SK-N-SH (cell line): ENCODE measurements around the gene UNC45A. TPM values are rescaled to one million over a fixed set of nuclear protein-coding genes. Genes with fewer than 3 reads are reported as not detected.
"Not testable (repeated sequence)": the region's sequence is repeated elsewhere in the genome, so short reads cannot be mapped to it uniquely, and the experiment has no call there.

Source experiments
- CTCF ChIA-PET: fragments of 300-600, 350-600 bp; formaldehyde crosslinking; extraction: SDS; loops from one replicate; lab custom pipeline; 2021; lab: Yijun Ruan, JAX
- POLR2A ChIA-PET: fragments of 350-600 bp; sonication (Branson Sonifier 250); formaldehyde crosslinking; extraction: SDS; loops from one replicate; lab custom pipeline; 2020; ENCODE audit warnings: antibody characterized with exemption, inconsistent platforms; lab: Yijun Ruan, JAX
- DNase-seq: peaks from one replicate; pipeline ENCODE4 v3.0.0; 2012
- H2AFZ ChIP-seq: fragments of 200-600 bp; sonication (generic); 2 replicates; pipeline ENCODE4 v1.8.1; 2016; ENCODE audit warnings: antibody characterized with exemption, mild to moderate bottlenecking, low read depth
- H3F3A ChIP-seq: fragments of 200-600 bp; sonication (generic); replicated peaks from 2 replicates; pipeline ENCODE3; 2016; ENCODE audit warnings: antibody characterized with exemption, mild to moderate bottlenecking; ENCODE audit not compliant: insufficient read depth
- H3K27ac ChIP-seq, 2 experiments: fragments of 200-500 bp in 1 of 2; fragments of 200-600 bp in 1 of 2; sonication (Bioruptor generic) in 1 of 2; sonication (generic), shearing (Covaris generic) in 1 of 2; 2 replicates each; pipeline versions ENCODE4 v1.5.1 to v1.6.1; 2014 to 2016; ENCODE audit warnings: low read depth in 2 of 2, inconsistent platforms in 1 of 2, low read length in 1 of 2, mild to moderate bottlenecking in 1 of 2, mixed read lengths in 1 of 2
- H3K27me3 ChIP-seq: fragments of 200-600 bp; sonication (generic), shearing (Covaris generic); 2 replicates; pipeline ENCODE4 v1.6.1; 2016; ENCODE audit warnings: mixed run types; ENCODE audit not compliant: insufficient read depth
- H3K36me3 ChIP-seq, 2 experiments: fragments of 200-500 bp in 1 of 2; fragments of 200-600 bp in 1 of 2; sonication (Bioruptor generic) in 1 of 2; sonication (generic) in 1 of 2; replicated peaks in 1 of 2; 2 replicates each; pipeline versions ENCODE3 to v1.5.1; 2014 to 2016; ENCODE audit warnings: low read length in 1 of 2, mild to moderate bottlenecking in 1 of 2; ENCODE audit not compliant: insufficient read depth in 2 of 2, control insufficient read depth in 1 of 2
- H3K4me1 ChIP-seq, 2 experiments: fragments of 200-500 bp in 1 of 2; fragments of 200-600 bp in 1 of 2; sonication (Bioruptor generic) in 1 of 2; sonication (generic), shearing (Covaris generic) in 1 of 2; 2 replicates each; pipeline versions ENCODE4 v1.5.1 to v1.6.1; 2014 to 2016; ENCODE audit warnings: low read depth in 1 of 2, low read length in 1 of 2, mixed run types in 1 of 2; ENCODE audit not compliant: insufficient read depth in 2 of 2, control insufficient read depth in 1 of 2
- H3K4me2 ChIP-seq: fragments of 200-600 bp; sonication (generic), shearing (Covaris generic); 2 replicates; pipeline ENCODE4 v1.6.1; 2017; ENCODE audit warnings: mixed run types
- H3K4me3 ChIP-seq, 2 experiments: fragments of 200-500 bp in 1 of 2; fragments of 200-600 bp in 1 of 2; sonication (Bioruptor generic) in 1 of 2; sonication (generic), shearing (Covaris generic) in 1 of 2; 2 replicates each; pipeline versions ENCODE4 v1.5.1 to v1.8.1; 2014 to 2016; ENCODE audit warnings: low read depth in 2 of 2, inconsistent platforms in 1 of 2, low read length in 1 of 2, mild to moderate bottlenecking in 1 of 2, mixed read lengths in 1 of 2, moderate library complexity in 1 of 2
- H3K79me2 ChIP-seq: fragments of 200-600 bp; sonication (generic); 2 replicates; pipeline ENCODE4 v1.8.1; 2017; ENCODE audit warnings: mild to moderate bottlenecking; ENCODE audit not compliant: insufficient read depth
- H3K9ac ChIP-seq: fragments of 200-600 bp; sonication (generic); 2 replicates; pipeline ENCODE4 v1.6.1; 2017; ENCODE audit warnings: mixed run types
- H3K9me2 ChIP-seq: fragments of 200-600 bp; sonication (generic); 2 replicates; pipeline ENCODE4 v1.6.1; 2017; ENCODE audit warnings: mixed run types
- H3K9me3 ChIP-seq: fragments of 200-600 bp; sonication (generic); 2 replicates; pipeline ENCODE4 v1.6.1; 2017; ENCODE audit warnings: mixed run types, mild to moderate bottlenecking, moderate library complexity
- H4K20me1 ChIP-seq: fragments of 200-600 bp; sonication (generic); 2 replicates; pipeline ENCODE4 v1.6.1; 2017; ENCODE audit warnings: mild to moderate bottlenecking, mixed run types; ENCODE audit not compliant: insufficient read depth
- ELF1 ChIP-seq: IDR thresholded peaks from 2 replicates; pipeline ENCODE4 v1.4.0; 2012
- EZH2phosphoT487 ChIP-seq: fragments of 200-600 bp; sonication (generic); IDR thresholded peaks from 2 replicates; pipeline ENCODE4 v1.6.1; 2017; ENCODE audit warnings: low read depth, mixed run types, mild to moderate bottlenecking, antibody characterized with exemption, moderate library complexity, borderline replicate concordance
- FOXJ3 ChIP-seq: sonication (generic); formaldehyde crosslinking; IDR thresholded peaks from 2 replicates; pipeline ENCODE4 v1.5.1; 2020; ENCODE audit warnings: mild to moderate bottlenecking, missing genetic modification reagents
- FOXM1 ChIP-seq: IDR thresholded peaks from 2 replicates; pipeline ENCODE4 v1.4.0; 2012; ENCODE audit warnings: low read depth, mild to moderate bottlenecking
- MEF2A ChIP-seq: IDR thresholded peaks from 2 replicates; pipeline ENCODE4 v1.4.0; 2012; ENCODE audit warnings: low read depth, borderline replicate concordance
- NFIC ChIP-seq: IDR thresholded peaks from 2 replicates; pipeline ENCODE4 v1.4.0; 2012; ENCODE audit warnings: borderline replicate concordance
- POLR2AphosphoS5 ChIP-seq: IDR thresholded peaks from 2 replicates; pipeline ENCODE4 v1.6.1; 2012; ENCODE audit warnings: low read depth, low read length
- RAD21 ChIP-seq: IDR thresholded peaks from 2 replicates; pipeline ENCODE4 v1.6.1; 2012; ENCODE audit warnings: mild to moderate bottlenecking, low read length
- RCOR1 ChIP-seq: fragments of 150-350 bp; IDR thresholded peaks from 2 replicates; pipeline ENCODE4 v1.6.1; 2017; ENCODE audit warnings: antibody characterized with exemption, low read length
- RFX5 ChIP-seq: IDR thresholded peaks from 2 replicates; pipeline ENCODE4 v1.6.1; 2012; ENCODE audit warnings: mild to moderate bottlenecking, improper control_type of control experiment, low read length
- RXRA ChIP-seq: IDR thresholded peaks from 2 replicates; pipeline ENCODE4 v1.4.0; 2012; ENCODE audit warnings: low read depth, mild to moderate bottlenecking, borderline replicate concordance
- SIN3A ChIP-seq: IDR thresholded peaks from 2 replicates; pipeline ENCODE4 v1.6.1; 2012; ENCODE audit warnings: low read depth, mild to moderate bottlenecking, low read length, moderate library complexity, borderline replicate concordance
- SMC3 ChIP-seq: IDR thresholded peaks from 2 replicates; pipeline ENCODE4 v1.6.1; 2012; ENCODE audit warnings: low read depth, low read length, improper control_type of control experiment
- TEAD4 ChIP-seq: IDR thresholded peaks from 2 replicates; pipeline ENCODE4 v1.4.0; 2012; ENCODE audit warnings: mild to moderate bottlenecking, borderline replicate concordance; ENCODE audit not compliant: insufficient read depth
- WGBS: methylation state at CpG from one replicate; pipeline ENCODE4 v1.1.6; 2017; ENCODE audit warnings: low lambda C conversion rate; 5-methylcytosine and 5-hydroxymethylcytosine counted together
- polyA plus RNA-seq, 3 experiments: library from polyadenylated mRNA; depleted of rRNA; stranded (reverse); fragments of >200 nt; gene quantifications; 2 replicates each; pipeline ENCODE4 v1.2.3, GENCODE V29; 2012
- TF ChIP-seq, protein P1 (sequence below): IDR thresholded peaks from 2 replicates; pipeline ENCODE4 v1.4.0; 2012; ENCODE audit warnings: low read depth, borderline replicate concordance
- TF ChIP-seq, protein P2 (sequence below): fragments of 150-350 bp; IDR thresholded peaks from 2 replicates; pipeline ENCODE4 v1.6.1; 2017; ENCODE audit warnings: antibody characterized with exemption, low read length, low read depth, borderline replicate concordance
- TF ChIP-seq, protein P3 (sequence below): IDR thresholded peaks from 2 replicates; pipeline ENCODE4; 2012
- TF ChIP-seq, protein P4 (sequence below): fragments of 150-350 bp; IDR thresholded peaks from 2 replicates; pipeline ENCODE4 v1.6.1; 2016; ENCODE audit warnings: mild to moderate bottlenecking, low read depth, low read length

Gene UNC45A
- polyA plus RNA-seq, 1 of the 3 experiments (the other 2 are of a cell fraction), result 85.1 TPM

DNA sequence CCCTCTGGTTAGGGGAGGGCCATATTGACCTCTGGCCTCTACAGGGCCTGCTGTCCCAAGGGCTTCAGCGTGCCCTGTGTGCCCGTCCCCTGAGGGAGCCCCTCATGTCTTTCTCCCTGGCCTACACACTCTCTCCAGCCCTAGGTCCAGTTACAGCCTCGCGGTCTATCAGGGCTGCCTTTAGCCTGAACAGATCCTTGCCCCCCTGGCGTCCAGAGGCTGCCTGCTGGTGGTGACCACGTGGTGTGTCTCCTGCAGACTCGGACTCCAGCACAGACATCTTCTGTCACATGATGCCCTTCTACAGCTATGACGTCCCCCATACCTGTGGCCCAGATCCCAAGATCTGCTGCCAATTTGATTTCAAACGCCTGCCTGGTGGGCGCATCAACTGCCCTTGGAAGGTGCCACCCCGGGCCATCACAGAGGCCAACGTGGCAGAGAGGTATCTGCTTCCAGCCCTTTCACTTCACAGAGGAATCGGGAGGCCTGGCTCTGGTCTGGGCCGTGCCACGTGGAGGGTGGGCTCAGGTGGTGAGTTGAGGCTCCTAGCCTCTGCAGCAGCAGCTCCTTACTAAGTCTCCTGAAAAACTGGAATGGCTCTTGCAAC is 27.9 kb upstream of the UNC45A start:
- Histone ChIP-seq H3K27me3 (no peaks in the 10 kb centered on the region), H3K4me3 (no peak overlapping the region), H2AFZ (no peak overlapping the region), H3K4me1 (peaks cover 3 to 7% of the 10 kb centered on the region in 2 experiments; a peak in 2 of 4 replicates), H3K9me2 (no peaks in the 10 kb centered on the region), H3K9me3 (no peaks in the 10 kb centered on the region)
- TF ChIP-seq RAD21, result no peak
- no peak for TF ChIP-seq EZH2phosphoT487
- no peak for TF ChIP-seq ELF1
- TF ChIP-seq, protein P1, sequence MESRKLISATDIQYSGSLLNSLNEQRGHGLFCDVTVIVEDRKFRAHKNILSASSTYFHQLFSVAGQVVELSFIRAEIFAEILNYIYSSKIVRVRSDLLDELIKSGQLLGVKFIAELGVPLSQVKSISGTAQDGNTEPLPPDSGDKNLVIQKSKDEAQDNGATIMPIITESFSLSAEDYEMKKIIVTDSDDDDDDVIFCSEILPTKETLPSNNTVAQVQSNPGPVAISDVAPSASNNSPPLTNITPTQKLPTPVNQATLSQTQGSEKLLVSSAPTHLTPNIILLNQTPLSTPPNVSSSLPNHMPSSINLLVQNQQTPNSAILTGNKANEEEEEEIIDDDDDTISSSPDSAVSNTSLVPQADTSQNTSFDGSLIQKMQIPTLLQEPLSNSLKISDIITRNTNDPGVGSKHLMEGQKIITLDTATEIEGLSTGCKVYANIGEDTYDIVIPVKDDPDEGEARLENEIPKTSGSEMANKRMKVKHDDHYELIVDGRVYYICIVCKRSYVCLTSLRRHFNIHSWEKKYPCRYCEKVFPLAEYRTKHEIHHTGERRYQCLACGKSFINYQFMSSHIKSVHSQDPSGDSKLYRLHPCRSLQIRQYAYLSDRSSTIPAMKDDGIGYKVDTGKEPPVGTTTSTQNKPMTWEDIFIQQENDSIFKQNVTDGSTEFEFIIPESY, result no peak
- TF ChIP-seq, protein P2, sequence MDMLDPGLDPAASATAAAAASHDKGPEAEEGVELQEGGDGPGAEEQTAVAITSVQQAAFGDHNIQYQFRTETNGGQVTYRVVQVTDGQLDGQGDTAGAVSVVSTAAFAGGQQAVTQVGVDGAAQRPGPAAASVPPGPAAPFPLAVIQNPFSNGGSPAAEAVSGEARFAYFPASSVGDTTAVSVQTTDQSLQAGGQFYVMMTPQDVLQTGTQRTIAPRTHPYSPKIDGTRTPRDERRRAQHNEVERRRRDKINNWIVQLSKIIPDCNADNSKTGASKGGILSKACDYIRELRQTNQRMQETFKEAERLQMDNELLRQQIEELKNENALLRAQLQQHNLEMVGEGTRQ, result no peak
- no peak for TF ChIP-seq NFIC
- TF ChIP-seq SIN3A, result no peak
- TF ChIP-seq, all 33 proteins: peak for 0
- CTCF ChIA-PET, result interaction anchor here (2.8 kb wide), 1 partner anchor 21 kb away, joined by 10 read pairs; no protein-coding TSS in a partner anchor
- POLR2A ChIA-PET, result no interaction called here
- Histone ChIP-seq H3K4me2 (no peak overlapping the region), H4K20me1 (no peaks in the 10 kb centered on the region), H3K79me2 (no peaks in the 10 kb centered on the region), H3K27ac (no peak overlapping the region), H3K9ac (no peak overlapping the region), H3F3A (peaks cover 2% of the 10 kb centered on the region), H3K36me3 (peaks cover 0 to 51% of the 10 kb centered on the region in 2 experiments)
- no peak for DNase-seq
- 66% methylated on average over 7 of the region's 15 CpGs for WGBS

DNA sequence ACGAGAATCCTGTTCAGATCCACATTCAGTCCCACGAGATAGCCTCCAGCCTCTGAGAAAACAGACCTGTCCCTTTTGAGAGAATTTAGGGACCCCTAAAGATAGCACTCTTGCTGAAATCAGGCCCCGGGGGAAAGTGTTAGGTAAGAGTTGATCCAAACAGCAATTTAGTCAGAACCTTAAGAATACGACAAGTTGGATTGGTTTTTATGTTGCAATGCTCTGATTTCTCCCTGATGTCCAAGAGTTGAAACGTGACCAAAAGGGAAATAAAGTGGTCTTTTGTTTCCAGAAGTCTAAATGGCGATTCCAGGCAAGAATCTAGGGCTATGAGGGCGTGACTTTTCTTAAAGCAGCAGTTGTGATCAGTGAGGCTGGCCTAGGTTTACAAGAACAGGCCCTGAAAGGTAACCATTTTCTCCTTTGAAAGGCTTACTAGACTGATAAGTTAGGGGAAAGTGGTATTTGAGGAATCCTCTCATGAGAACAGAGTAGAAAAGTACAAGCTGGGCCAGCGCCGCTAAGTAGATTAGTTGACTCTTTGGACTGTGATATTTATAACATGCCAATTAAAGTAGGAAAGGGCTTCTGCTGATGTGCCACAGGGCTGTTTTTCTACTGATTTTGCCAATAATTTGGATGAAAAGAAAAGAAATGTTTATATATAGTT is 27.1 kb upstream of the UNC45A start:
- Histone ChIP-seq H3K9ac (no peak overlapping the region), H2AFZ (no peak overlapping the region), H3K27ac (no peak overlapping the region), H3K9me3 (no peaks in the 10 kb centered on the region), H3K9me2 (no peaks in the 10 kb centered on the region), H3K36me3 (peaks cover 0 to 59% of the 10 kb centered on the region in 2 experiments), H4K20me1 (no peaks in the 10 kb centered on the region), H3K4me2 (no peak overlapping the region), H3K4me1 (peaks cover 3 to 7% of the 10 kb centered on the region in 2 experiments; a peak in 2 of 4 replicates), H3K27me3 (no peaks in the 10 kb centered on the region), H3F3A (no peaks in the 10 kb centered on the region), H3K79me2 (no peaks in the 10 kb centered on the region), H3K4me3 (no peak overlapping the region)
- 95% methylated on average over 9 of the region's 9 CpGs for WGBS
- ChIA-PET CTCF (no interaction called here), POLR2A (no interaction called here)
- DNase-seq, result no peak
- TF ChIP-seq TEAD4 (no peak), FOXM1 (no peak), RXRA (no peak), RFX5 (no peak), RCOR1 (no peak), FOXJ3 (CRISPR knock-in tag) (no peak), MEF2A (no peak), SMC3 (no peak), POLR2AphosphoS5 (no peak), ELF1 (no peak)
- TF ChIP-seq, protein P3, sequence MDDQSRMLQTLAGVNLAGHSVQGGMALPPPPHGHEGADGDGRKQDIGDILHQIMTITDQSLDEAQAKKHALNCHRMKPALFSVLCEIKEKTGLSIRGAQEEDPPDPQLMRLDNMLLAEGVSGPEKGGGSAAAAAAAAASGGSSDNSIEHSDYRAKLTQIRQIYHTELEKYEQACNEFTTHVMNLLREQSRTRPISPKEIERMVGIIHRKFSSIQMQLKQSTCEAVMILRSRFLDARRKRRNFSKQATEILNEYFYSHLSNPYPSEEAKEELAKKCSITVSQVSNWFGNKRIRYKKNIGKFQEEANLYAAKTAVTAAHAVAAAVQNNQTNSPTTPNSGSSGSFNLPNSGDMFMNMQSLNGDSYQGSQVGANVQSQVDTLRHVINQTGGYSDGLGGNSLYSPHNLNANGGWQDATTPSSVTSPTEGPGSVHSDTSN, result no peak
- TF ChIP-seq, protein P4, sequence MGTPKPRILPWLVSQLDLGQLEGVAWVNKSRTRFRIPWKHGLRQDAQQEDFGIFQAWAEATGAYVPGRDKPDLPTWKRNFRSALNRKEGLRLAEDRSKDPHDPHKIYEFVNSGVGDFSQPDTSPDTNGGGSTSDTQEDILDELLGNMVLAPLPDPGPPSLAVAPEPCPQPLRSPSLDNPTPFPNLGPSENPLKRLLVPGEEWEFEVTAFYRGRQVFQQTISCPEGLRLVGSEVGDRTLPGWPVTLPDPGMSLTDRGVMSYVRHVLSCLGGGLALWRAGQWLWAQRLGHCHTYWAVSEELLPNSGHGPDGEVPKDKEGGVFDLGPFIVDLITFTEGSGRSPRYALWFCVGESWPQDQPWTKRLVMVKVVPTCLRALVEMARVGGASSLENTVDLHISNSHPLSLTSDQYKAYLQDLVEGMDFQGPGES, result no peak

DNA sequence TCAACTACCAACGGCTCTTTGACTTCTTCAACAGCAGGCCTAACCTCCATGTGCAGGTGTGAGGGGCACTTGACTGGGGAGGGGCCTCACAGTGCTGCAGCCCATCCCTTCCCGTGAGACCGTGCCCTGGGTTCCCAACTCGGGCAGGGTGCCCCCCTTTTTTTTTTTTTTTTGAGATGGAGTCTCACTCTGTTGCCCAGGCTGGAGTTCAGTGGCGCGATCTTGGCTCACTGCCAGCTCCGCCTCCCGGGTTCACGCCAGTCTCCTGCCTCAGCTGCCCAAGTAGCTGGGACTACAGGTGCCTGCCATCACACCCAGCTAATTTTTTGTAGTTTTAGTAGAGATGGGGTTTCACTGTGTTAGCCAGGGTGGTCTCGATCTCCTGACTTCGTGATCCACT is 25.6 kb upstream of the UNC45A start:
- H2AFZ ChIP-seq, H3K4me2 ChIP-seq, H3K9ac ChIP-seq, H3K9me3 ChIP-seq, DNase-seq, H3K79me2 ChIP-seq, H3F3A ChIP-seq, H3K4me1 ChIP-seq, H3K4me3 ChIP-seq, H3K9me2 ChIP-seq, H3K27ac ChIP-seq, POLR2A ChIA-PET, H3K27me3 ChIP-seq, H4K20me1 ChIP-seq: not testable (repeated sequence)
- peaks cover 0 to 66% of the 10 kb centered on the region in 2 experiments for H3K36me3 ChIP-seq
- 92% methylated on average over 9 of the region's 11 CpGs for WGBS
- CTCF ChIA-PET, result interaction anchor here (0.7 to 1.5 kb wide), 2 partner anchors 23 to 57 kb away, joined by 4 to 8 read pairs; partner anchors contain the start of gene HDDC3
